Activated B cell treated with CpG ODN at 0.5 μM for 24 hours (primary cell): Measurements from ENCODE around the gene RBM23. TPM values are rescaled to one million over a fixed set of nuclear protein-coding genes. Genes with fewer than 3 reads are reported as not detected.
"Not testable (repeated sequence)": the region's sequence is repeated elsewhere in the genome, so short reads cannot be mapped to it uniquely, and the experiment has no call there.

Experiments used
- ATAC-seq: fragments of 200-7000 bp; cut with Tn5 transposase; one replicate; pipeline ENCODE4 v1.10.0; 2021; ENCODE audit warnings: low read depth, mild to moderate bottlenecking, moderate library complexity
- CTCF ChIA-PET: fragments of 350-600 bp; sonication (Branson Sonifier 250); formaldehyde crosslinking; loops from one replicate; lab custom pipeline; 2021; ENCODE audit warnings: antibody characterized with exemption; lab: Charles Lee
- POLR2A ChIA-PET: fragments of 350-600 bp; sonication (Branson Sonifier 250); formaldehyde crosslinking; loops from one replicate; lab custom pipeline; 2021; ENCODE audit warnings: antibody characterized with exemption; lab: Charles Lee
- DNase-seq: peaks from one replicate; pipeline ENCODE4 v3.0.0; 2022
- H3K27ac Mint-ChIP-seq: one replicate; pipeline ENCODE4 v1.8.0; 2020; ENCODE audit warnings: mixed read lengths
- H3K27me3 Mint-ChIP-seq: one replicate; pipeline ENCODE4 v1.8.0; 2021; ENCODE audit warnings: mixed read lengths
- H3K36me3 Mint-ChIP-seq: one replicate; pipeline ENCODE4 v1.8.0; 2021; ENCODE audit warnings: low read depth, mixed read lengths
- H3K4me1 Mint-ChIP-seq: one replicate; pipeline ENCODE4 v1.8.0; 2021; ENCODE audit warnings: mixed read lengths
- H3K4me3 Mint-ChIP-seq: one replicate; pipeline ENCODE4 v1.8.0; 2020; ENCODE audit warnings: mild to moderate bottlenecking, mixed read lengths
- H3K9me3 Mint-ChIP-seq: one replicate; pipeline ENCODE4 v1.8.0; 2020; ENCODE audit warnings: mixed read lengths
- intact Hi-C: fragments of 100-400 bp; cut with micrococcal nuclease; formaldehyde crosslinking; loops from one replicate; pipeline ENCODE4 v1.15.1; 2024
- total RNA-seq: library from RNA; stranded (reverse); gene quantifications from 2 replicates; pipeline ENCODE4 v1.2.3, GENCODE V29; 2022
- TF ChIP-seq, protein P1 (sequence below): fragments of 200-600 bp; IDR thresholded peaks from one replicate; pipeline ENCODE4 v1.8.0; 2022; ENCODE audit warnings: antibody characterized with exemption, mild to moderate bottlenecking

RBM23 gene
- 130 and 131 TPM in 2 replicates for total RNA-seq

- TF ChIP-seq, protein P1, sequence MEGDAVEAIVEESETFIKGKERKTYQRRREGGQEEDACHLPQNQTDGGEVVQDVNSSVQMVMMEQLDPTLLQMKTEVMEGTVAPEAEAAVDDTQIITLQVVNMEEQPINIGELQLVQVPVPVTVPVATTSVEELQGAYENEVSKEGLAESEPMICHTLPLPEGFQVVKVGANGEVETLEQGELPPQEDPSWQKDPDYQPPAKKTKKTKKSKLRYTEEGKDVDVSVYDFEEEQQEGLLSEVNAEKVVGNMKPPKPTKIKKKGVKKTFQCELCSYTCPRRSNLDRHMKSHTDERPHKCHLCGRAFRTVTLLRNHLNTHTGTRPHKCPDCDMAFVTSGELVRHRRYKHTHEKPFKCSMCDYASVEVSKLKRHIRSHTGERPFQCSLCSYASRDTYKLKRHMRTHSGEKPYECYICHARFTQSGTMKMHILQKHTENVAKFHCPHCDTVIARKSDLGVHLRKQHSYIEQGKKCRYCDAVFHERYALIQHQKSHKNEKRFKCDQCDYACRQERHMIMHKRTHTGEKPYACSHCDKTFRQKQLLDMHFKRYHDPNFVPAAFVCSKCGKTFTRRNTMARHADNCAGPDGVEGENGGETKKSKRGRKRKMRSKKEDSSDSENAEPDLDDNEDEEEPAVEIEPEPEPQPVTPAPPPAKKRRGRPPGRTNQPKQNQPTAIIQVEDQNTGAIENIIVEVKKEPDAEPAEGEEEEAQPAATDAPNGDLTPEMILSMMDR, result no peak
- H3K36me3 Mint-ChIP-seq, result peaks cover 74% of the 10 kb centered on the region
- CTCF ChIA-PET, result interaction anchor here (0.6 to 4.1 kb wide), 9 partner anchors 8 to 349 kb away, joined by 3 to 19 read pairs (median 3); partner anchors contain the start of genes DAD1 and PRMT5
- intact Hi-C loops, result loop anchor here (1.0 to 5.0 kb wide), 10 partner anchors 10 to 402 kb away; partner anchors contain the start of genes ACIN1, C14orf119, DAD1 and HAUS4
- POLR2A ChIA-PET, result interaction anchor here (0.6 to 7.0 kb wide), 29 partner anchors 8 to 1648 kb away, joined by 3 to 74 read pairs (median 4); partner anchors contain the start of genes ABHD4, ACIN1, AJUBA and C14orf119
- peak within 1 kb of the TSS; percentile 100 for H3K27ac Mint-ChIP-seq
- ATAC-seq, result peak; percentile 94
- H3K4me1 Mint-ChIP-seq, result peaks cover 53% of the 10 kb centered on the region
- DNase-seq, result peak; percentile 94
- H3K4me3 Mint-ChIP-seq, result peak within 1 kb of the TSS; percentile 99
- H3K27me3 Mint-ChIP-seq, result no peaks in the 10 kb centered on the region
- H3K9me3 Mint-ChIP-seq, result no peaks in the 10 kb centered on the region
These were observed at the start of gene RBM23 for GRCh38 chr14:22918804-22919600. Gene RBM23, minus strand, starts transcription at chr14:22919149.

- TF ChIP-seq, protein P1, result no peak
- intact Hi-C loops, result no loop called here
- POLR2A ChIA-PET, result no interaction called here
- no peak for DNase-seq
- Mint-ChIP-seq H3K9me3 (no peaks in the 10 kb centered on the region), H3K27me3 (peaks cover 2% of the 10 kb centered on the region), H3K4me3 (no peak overlapping the region), H3K4me1 (no peaks in the 10 kb centered on the region), H3K27ac (no peak overlapping the region), H3K36me3 (no peaks in the 10 kb centered on the region)
- CTCF ChIA-PET, result no interaction called here
- no peak for ATAC-seq
These were observed 47.9 kb upstream of the RBM23 start for GRCh38 chr14:22966783-22967269.

DNA sequence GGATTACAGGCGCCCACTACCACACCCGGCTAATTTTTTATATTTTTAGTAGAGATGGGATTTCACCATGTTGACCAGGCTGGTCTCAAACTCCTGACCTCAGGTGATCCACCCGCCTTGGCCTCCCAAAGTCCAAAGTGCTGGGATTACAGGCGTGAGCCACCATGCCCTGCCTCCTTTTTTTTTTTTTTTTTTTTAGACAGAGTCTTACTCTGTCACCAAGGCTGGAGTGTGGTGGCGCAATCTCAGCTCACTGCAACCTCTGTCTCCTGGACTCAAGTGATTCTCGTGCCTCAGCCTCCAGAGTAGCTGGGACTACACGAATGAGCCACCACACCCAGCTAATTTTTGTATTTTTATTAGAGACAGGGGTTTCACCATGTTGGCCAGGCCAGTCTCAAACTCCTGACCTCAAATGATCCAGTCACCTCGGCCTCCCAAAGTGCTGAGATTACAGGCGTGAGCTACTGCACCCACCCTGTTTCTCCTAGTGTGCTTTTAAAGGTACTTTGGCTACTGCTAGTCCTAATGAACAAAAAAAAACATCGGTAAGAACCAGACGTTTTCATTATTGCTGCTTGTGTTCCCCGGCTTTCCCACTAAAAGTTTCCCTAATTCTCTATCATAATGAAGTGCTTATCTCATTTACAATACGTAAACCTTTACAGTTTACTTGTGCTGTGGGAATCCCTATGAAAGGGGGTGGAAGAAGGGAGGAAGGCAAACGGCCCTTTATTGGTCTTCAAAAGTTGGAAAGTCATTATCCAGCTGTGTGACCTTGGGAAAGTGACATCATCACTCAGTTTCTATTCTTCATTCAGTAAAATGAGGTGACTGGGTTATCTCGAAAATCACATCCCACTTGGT, 47.2 kb upstream of the RBM23 start:
- not testable (repeated sequence) for H3K9me3 Mint-ChIP-seq, H3K36me3 Mint-ChIP-seq, ATAC-seq

DNA sequence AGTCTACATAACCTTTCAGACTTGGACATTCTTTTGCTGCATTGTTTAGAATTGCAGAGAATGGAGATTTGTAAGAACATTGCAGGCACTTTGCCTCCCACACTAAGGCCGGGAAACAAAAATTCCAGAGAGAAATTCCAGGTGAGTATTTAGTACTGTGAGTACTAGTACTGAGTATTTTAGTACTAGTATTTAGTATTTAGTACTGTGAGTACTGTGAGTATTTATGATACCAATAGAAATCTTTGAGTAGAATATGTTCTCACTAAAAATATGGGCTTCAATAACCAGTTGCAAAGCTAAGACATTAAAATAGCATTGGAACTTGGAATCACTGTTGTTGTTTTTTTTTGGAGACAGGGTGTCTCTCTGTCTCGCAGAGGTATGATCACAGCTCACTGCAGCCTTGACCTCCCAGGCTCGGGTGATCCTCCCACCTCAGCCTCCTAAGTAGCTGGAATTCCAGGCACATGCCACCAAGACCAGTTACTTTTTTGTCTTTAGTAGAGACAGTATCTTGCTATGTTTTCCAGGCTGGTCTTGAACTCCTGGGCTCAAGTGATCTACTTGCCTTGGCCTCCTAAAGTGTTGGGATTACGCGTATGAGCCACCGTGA, 43.2 kb upstream of the RBM23 start:
- DNase-seq (no peak), ATAC-seq (no peak)
- H3K36me3 Mint-ChIP-seq, result no peaks in the 10 kb centered on the region
- H3K4me3 Mint-ChIP-seq, result no peak overlapping the region
- no peaks in the 10 kb centered on the region for H3K9me3 Mint-ChIP-seq
- TF ChIP-seq, protein P1, result no peak
- no peaks in the 10 kb centered on the region for H3K27me3 Mint-ChIP-seq
- H3K4me1 Mint-ChIP-seq, result peaks cover 3% of the 10 kb centered on the region
- H3K27ac Mint-ChIP-seq, result no peak overlapping the region
- intact Hi-C loops, result no loop called here
- ChIA-PET CTCF (interaction anchor here (1.0 to 3.9 kb wide), 3 partner anchors 10 to 104 kb away, joined by 3 to 14 read pairs (median 7); no protein-coding TSS in a partner anchor), POLR2A (no interaction called here)

More for the DNA sequence above, 47.2 kb upstream of the RBM23 start:
- DNase-seq, H3K4me1 Mint-ChIP-seq, H3K27ac Mint-ChIP-seq, intact Hi-C loops, H3K27me3 Mint-ChIP-seq, H3K4me3 Mint-ChIP-seq, CTCF ChIA-PET: not testable (repeated sequence)
- POLR2A ChIA-PET, result interaction anchor here (0.6 kb wide), 1 partner anchor 183 kb away, joined by 3 read pairs; no protein-coding TSS in a partner anchor
